Islet of Langerhans (tissue), 1 donor: Measurements from ENCODE around the gene CNTNAP2.
A peak's percentile ranks its signal among the peaks of the same experiment; 100 is the strongest.

Experiments
- FAIRE-seq: peaks from one replicate; lab custom pipeline; 2011; peaks lifted over from hg19 to GRCh38; lab: Jason Lieb, UNC

Gene CNTNAP2

DNA sequence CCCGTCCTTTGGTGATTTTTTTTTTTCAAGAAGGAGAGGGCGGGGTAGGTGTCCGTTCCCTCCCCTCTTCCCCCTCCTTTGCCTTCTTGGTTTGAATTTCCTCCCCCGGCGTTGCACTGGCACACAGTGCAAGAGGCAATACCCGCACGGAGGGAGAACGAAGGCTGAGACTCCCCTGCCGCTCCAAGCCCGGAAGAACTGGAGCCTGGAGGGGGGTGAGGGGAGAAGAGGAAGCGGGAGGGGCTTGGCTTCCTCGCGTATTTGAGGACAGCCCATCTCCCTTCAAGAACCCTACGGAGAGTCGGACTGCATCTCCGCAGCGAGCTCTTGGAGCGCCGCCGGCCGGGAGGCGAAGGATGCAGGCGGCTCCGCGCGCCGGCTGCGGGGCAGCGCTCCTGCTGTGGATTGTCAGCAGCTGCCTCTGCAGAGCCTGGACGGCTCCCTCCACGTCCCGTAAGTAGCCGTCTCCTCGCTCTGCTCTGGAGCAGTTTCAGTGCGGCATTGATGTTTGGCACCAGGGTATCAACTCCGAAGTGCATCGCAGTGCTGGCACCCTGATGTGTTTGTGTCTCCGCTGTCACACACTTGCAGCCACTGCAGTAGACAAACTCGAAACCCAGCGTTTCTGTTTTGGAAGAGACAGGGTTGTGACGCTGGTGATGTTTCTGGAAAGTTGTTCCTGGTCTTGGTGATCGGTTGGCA is at the start of gene CNTNAP2:
Gene CNTNAP2, plus strand, starts transcription at position 281 of the 702 bp plus-strand sequence. Its CDS starts 76 bp downstream, at position 357.
- no peak for FAIRE-seq

DNA sequence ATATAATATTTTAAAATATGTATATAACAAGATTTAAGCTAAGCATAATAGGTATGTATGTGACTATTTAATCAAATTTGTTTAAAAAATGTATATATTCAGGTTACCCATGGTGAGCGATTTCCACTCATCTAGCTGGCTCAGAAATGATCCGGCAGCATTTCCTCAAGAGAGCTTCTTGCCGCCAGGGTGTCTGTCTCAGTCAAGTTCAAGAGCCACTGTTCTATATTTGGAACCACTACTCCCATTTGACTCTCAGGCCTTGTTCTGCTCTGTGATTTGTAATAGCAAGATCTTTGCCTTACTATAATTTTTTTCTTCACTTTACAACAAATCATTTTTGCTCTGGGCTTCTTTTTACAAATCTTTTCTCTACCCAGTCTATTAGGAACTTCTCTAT is 48.7 kb upstream of the CNTNAP2 start:
- no peak for FAIRE-seq

DNA sequence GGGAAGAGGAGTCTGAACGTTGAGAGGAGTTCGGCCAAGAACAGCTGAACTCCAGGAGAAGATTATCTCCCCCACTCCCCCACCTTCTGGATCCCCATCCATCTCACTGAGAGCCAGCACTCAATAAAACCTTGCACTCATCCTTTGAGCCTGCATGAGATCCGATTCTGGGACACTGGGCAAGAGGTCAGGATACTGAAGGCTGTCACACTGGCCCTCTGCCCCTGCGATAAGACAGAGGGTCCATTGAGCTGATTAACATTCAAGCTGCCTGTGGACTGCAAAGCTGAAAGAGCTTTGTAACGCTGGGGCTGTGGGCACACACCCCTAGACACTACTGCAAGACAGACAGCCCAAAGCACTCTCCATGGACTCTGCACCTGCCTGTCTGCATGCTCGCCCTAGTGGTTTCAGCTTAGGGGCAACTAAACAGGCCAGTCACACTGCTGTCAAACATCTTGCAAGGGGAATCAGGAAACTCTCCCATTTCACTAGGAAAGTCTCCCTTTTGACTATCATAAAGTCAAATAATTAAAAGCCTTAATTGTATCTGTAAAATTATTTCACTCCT is 42.3 kb upstream of the CNTNAP2 start:
- FAIRE-seq, result no peak

DNA sequence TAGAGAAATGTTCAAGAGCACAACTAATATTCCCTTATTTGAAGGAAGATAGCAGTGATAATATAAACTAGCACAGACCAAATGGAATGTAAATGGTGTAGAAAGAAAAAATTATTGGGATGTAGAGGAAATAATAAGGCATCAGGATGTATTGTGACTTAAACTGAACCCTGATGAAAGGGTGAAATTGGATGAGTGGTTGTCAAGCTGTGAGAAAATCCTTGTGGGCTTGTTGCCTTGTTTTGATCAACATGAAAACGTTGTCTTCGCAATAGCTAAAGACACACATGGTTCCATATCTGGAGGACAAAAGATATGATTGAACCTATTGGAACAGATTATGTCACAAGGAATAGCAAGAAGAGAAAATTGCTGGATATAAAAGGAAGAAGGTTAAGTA is 40.3 kb upstream of the CNTNAP2 start:
- no peak for FAIRE-seq

DNA sequence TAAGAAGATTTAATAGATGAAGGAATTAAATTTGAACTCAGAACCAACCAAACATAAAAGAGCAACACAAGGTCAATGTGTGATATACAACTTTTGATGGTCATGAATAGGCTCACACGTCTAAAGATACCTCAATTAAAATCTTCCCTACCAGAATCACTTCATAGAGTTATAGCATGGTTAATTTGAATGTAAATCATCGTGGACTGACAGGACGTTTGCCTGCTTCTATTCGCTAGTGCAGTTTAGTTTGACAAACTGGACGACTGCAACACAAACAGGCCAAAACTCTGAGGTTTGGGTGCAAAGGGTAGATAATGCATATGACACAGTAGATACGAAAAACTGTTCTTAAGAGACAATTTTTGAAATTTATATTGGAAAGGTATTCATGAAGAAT is 32.5 kb upstream of the CNTNAP2 start:
- FAIRE-seq, result no peak

DNA sequence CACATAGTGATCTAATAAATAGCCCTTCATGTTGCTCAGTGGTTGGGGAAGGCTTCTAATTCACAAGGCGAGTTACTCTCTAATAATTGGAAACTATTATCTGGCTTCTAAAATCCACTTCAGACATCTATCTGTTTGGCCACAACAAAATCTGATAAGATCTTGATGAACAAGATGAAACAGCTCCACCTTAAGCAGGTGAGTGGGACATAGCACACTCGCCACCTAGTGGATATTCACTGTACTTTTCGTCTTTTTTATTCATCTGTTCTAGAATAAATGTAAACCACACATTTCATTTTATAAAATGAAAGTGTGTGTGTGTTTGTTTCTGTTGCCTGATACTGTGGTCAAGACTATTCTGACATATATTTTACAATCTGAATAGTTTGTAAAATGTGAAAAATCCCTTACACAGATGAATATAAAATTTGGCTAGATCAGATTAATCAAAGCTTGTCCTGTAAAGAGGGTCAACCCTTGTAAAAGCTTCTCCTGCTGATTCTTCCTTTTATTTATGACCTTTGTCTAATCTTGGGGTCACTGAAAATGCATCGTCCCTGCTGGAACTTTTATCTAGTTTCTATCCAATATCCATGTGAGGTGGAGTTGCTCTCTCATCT is 26.5 kb upstream of the CNTNAP2 start:
- peak; percentile 97 for FAIRE-seq

DNA sequence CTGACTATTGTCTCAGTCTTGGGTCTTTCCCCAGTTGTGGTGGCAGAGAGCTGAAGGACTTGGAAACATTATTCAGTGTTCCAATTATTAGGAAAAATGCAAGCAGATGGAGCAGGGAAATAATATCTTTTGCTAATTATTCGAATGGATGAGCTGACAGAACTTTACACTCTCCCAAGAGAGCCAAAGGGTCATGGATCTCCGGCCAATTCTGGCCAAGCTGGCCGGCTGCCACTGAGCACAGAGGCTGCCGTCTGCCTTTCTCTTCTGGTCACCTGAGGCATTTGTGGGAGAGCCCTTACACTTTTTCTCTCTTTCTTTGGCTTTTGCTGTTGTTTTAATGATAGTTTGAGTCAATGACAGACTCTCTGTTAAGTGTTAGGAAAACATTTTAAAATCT is 22.2 kb upstream of the CNTNAP2 start:
- no peak for FAIRE-seq

DNA sequence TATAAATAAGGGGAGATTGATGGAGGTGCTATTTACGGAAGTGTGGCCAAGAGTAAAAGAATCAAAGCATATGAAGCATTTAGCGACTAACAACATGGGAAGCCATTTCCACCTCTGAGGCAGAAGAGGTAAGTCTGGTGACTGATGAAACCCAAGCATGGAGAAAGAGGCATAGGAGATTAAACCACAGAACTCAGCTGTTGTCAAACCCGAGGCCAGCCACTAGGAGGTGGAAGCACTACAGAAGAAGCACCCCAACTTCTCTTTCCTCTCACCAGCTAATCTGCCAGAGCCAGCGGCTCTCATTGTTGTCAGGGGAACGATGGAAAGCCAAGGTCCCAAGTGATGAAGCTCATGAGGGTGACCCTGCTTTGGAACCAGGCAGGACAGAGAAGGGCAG is 19.6 kb upstream of the CNTNAP2 start:
- no peak for FAIRE-seq

DNA sequence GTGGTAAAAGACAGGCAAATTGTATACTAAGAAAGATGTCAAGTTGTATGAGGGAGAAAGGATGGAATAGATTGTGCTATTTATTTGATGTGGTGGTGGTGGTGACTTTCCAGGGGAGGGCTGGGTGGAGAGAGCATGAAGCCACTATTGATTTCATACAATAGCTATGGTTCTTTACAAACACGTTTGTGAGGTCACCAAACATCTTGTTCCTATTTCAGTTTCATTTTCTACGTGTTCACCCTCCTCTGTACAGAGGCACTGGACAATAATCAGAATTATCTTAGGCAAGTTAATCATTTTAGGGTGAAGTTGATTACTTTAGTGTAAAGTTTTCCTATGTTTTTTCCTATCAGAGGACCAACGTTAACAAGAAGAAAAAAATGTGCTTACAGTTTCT is 10.3 kb upstream of the CNTNAP2 start:
- no peak for FAIRE-seq

DNA sequence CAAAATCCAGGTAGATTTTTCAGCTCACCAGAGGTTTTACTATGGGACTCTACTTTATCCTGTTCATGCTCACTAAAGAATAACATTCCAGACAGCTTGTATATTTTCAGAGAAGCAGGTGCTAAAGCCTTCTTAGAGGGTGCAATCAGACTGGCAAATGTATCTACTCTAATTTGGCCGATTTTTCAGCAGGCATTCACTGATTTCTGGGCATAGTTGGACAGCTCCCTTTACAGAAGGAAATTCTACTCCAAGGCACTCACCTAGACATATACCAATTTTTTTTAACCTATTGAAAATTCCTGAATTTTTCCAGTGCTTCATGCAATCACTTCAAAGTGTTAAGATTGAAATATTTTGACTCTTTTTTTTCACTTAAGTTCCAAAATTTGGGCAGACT is 3.8 kb upstream of the CNTNAP2 start:
- FAIRE-seq, result no peak

DNA sequence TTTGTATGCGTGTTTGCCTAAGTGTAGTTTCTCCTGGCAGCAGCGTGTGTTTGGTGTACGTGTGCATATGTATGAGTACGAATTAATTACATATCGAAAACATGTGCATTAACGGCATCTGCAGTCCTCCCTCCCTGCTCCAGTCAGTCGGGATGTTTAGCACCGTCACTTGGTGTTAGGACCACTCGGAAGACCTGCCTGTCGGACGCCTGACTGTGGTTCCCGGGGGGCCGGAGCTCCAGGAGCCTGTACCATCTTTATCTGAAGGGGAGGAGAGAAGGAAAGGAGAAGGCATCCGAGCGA is 1.1 kb upstream of the CNTNAP2 start:
- FAIRE-seq, result no peak

DNA sequence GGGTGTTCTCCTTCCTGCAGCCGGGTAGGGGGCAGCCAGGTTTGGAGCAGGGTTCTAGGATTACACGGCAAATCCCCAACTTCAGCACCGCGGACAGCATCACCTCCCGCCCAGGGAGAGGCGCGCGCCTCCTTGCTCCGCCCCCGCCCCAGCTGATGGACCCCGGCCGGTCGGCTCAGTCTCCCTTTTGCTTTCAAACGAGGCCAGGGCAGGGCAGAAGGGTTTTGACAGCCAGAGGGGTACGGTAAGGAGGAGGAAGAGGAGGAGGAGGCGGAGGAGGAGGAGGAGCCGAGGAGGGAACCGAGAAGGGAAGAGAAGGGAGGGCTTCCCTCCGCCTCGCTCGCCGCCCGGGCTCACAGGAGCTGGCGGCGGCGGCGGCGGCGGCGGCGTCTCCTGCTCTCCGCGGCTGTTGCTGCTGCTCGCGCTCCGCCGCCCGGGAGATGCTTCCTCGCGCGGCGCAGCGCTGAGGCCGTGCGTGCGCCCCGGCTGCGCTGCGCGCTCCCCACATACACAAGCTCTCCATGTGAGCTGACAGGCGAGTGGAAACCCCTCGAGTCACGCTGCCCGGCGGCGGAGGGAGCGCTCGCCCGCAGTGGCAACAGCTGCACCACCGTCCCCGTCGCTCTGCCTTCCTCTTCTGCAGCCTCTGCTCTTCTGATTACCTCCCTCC is 615 bp upstream of the CNTNAP2 start:
- no peak for FAIRE-seq

DNA sequence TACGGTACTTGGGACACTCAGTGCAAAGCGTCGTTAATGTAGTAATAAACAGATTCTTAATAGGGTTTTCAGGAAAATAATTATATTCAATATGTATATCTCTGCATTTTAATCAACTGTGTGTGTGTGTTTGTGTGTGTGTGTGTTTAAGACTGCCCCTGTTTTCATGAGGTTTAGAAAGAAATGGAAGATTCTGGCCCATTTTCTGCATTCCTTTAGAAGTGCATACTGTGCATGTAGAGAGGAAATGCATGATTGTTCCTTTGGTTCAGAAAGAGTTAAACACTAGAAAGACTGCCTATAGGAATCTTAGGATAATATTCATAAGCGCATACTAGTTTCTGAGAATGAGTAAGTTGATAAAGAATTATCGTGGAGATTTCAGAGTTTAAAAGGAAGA is 975 bp downstream of the CNTNAP2 start:
- FAIRE-seq, result no peak

DNA sequence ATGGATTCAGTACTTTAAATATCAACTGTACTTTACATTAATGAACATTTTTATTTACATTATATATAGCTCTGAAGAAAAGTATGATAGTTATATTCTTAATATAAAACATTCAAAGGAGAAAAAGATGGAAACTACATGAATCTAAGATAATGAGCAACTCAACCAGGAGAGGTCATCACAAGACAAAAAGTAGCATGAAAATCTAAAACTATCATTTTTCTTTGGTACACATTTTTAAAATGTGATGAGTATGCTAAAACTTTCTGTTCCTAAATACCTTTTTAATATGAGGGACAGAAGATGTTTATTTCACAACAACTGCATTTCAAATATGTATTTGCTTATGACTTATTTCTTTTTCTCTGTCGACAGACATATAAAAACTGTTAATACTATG is 2.4 kb downstream of the CNTNAP2 start:
- FAIRE-seq, result no peak

DNA sequence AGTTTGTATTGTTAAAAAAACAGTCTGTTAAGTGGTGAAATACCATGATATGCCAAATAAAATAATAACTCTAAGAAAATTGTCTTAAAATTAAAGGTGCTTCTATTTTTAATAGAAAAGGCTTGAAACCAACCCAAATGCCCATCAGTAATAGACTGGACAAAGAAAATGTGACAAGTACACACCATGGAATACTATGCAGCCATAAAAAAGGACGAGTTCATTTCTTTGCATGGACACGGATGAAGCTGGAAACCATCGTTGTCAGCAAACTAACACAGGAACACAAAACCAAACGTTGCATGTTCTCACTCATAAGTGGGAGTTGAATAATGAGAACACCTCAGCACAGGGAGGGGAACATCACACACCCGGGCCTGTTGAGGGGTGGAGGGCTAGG is 7.1 kb downstream of the CNTNAP2 start:
- FAIRE-seq, result no peak

DNA sequence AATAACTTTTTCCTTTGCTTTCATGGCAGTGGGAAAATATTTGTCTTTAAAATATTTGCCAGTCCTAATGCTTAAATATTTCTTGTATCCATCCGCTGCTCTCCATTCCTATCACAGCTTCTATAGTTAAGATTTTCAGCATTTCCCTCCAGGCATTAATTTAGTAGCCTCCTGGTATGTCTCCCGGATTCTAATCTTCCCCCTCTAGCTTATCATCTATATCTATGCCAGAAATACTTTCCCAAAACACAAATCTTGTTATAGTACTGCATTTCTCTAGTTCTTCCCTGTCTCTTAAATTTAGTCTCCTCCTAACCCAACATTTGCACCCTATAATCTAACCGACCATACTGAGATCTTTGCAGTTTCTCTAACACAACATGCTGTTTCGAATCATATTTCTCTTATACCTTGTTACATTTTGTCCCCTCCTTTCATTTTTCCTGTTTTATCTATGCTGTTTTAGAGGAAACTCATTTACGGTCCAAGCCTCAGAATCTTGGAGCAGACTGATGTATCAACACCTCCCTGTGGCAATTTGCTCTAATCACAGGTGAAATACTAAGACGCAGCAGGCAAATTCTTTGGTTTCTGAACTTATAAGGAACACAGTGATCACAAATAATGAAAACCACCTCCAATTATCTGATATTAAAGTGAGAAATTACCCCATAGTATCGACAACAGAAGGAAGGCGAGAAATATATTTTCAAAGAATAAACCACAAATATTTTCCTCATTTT is 10.3 kb downstream of the CNTNAP2 start:
- no peak for FAIRE-seq

DNA sequence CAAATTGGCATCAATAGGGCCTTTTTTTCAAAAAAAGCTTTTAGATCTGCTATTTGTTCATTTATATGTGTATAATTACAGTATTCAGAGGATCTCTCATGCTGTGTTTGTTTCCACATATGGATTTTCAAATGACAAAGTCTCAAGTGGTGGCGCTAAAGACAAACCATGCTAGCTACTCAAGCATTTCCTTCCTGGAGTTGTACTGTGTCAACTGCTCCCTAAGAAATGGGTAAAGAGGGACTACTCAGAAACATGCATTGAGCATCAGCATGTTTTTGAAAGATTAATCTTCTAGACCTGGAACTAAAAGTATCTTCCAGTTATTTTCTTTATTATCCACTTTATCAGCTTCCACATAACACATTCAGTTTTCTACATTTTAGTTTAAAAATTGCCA is 12.7 kb downstream of the CNTNAP2 start:
- no peak for FAIRE-seq

DNA sequence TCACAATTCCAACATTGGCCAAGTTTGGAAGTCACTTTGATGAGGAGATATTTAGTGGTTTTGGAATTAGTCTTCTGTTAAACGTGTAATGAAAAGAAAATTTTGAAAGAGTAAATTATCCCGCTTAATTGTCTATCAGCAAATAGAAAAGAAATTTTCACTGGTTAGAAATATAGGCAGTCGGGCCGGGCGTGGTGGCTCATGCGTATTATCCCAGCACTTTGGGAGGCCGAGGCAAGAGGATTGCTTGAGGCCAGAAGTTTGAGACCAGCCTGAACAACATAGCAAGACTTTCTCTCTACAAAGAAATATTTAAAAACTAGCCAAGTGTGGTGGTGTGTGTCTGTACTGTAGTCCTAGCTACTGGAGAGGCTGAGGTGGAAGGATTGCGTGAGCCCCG is 13.4 kb downstream of the CNTNAP2 start:
- no peak for FAIRE-seq

DNA sequence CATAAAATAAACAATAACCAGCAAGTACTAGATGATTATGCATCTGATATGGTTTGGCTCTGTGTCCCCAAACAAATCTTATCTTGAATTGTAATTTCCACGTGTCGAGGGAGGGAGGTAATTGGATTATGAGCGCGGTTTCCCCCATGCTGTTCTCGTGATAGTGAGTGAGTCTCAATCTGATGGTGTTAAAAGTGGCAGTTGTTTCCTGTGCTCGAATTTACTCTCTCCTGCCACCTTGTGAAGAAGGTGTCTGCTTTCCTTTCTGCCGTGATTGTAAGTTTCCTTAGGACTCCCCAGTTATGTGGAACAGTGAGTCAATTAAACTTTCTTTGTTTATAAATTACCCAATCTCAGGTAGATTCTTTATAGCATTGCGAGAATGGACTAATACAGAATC is 15.1 kb downstream of the CNTNAP2 start:
- FAIRE-seq, result no peak

DNA sequence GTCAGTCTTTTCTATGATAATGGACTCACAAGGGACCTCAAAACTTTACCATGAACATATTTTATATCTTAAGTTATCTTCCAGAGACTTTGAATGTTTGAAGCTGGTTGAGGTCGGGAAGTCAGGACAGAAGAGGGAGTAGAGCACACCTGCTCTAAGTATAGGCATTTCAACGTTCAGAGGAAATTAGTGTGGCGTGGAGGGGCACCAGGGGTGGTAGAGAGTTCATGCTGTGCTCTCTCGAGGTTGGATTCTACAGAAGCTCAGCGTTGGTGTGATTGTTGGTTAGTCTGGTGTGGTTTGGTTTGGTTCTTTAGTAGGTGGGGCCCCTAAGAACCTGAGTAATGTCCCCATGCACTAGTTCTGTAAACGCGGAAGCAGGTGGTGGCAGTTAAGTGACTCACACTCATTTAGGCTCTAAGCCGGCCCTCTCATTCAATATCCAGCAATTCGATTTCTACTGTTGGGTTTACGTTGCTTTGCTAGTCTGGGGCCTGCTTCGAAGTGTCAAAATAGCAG is 19.8 kb downstream of the CNTNAP2 start:
- FAIRE-seq, result no peak

DNA sequence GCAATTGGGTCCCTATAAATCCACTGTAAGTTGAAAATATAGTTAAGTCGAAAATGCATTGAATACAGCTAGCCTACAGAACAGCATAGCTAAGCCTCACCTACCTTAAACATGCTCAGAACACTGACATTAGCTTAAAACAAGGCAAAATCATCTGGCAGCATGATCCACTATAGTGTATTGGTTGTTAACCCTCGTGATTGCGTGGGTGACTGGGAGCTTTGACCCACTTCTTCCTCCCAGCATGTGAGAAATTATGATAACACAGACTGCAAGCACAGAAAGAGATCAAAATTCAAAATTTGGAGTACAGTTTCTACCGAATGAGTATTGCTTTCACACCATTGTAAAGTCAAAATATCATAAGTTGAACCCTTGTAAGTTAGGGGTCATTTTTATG is 22.3 kb downstream of the CNTNAP2 start:
- no peak for FAIRE-seq

DNA sequence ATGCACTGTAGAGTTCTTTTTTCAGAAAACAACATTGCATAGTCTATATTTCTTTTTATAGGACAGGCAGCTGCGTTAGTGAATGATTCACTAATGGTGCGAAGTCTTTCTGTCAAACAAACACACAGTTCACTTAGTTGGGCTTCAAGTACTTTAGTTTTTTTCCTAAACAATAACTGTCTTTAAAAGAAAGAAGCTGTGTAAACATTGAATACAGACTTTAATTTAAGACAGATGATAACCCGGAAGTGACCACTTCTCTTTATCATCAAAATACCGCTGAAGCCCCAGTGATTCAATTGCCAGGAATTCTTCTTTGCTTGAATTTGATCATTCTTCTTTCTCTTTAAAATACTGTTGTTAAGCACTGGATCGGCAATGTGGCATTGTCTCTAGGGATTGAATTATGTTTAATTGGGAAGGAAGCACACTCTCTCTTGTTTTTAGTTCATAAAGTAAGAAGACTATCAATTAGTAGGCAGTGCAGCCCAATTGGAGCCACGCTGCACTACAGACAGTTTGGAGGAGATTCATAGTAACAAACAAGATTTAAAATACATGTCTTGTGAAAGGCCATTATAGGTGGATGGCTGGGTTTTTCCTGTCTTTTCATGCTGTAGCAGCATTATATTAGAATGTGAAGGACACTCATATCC is 30.4 kb downstream of the CNTNAP2 start:
- no peak for FAIRE-seq
